ENCODE results near the gene NMNAT2.

NMNAT2 gene

DNA sequence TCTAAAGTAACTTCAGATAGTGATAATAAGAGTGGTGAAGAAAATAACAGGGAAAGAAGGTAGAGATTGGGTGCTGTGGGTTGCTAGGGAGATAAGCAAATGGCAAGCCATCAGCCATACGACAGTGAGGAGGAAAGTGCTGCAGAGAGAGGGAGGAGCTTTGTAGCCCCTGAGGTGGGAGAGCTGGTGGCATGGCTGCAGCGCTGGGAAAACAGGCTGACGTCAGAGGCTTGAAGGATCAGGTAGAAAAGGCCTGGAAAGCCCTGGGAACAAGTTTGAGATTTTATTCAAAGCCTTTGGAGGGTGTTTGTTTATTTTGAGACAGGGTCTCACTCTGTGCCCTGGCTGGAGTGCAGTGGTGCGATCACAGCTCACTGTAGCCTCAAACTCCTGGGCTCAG lies 109.5 kb downstream of the NMNAT2 start:
- no peak for DNase-seq

DNA sequence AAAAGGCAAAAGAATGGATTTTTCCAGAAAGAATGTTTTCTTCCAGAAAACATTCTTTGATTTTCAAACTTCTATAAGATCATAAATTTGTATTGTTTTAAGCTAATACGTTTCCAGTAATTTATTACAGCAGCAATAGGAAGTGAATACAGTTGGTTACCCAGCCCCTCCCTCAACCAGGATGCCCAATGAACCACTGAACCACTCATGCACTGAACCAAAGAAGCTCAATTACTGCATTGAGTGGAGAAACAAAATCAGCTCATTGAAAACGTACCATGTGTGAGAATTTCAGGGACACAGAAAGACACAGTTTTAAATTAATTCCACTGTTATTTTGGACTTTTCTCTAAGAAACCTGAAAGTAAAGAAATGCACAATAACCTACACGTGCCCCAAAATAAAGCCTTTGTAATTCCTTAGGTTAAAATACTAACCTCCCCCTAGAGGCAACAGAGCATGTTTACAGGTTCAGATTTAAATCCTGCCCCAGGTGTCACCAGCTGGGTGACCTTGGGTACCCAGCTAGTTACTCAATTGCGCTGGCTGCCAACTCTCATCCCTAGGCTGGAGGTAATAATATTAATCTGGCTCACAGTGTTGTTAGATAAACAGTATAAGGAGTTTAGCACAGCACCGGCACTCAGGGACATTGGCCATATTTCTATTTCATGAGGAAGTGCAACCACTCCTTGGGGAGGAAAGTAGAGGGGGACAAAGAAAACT lies 111.7 kb downstream of the NMNAT2 start:
- DNase-seq, result no peak

DNA sequence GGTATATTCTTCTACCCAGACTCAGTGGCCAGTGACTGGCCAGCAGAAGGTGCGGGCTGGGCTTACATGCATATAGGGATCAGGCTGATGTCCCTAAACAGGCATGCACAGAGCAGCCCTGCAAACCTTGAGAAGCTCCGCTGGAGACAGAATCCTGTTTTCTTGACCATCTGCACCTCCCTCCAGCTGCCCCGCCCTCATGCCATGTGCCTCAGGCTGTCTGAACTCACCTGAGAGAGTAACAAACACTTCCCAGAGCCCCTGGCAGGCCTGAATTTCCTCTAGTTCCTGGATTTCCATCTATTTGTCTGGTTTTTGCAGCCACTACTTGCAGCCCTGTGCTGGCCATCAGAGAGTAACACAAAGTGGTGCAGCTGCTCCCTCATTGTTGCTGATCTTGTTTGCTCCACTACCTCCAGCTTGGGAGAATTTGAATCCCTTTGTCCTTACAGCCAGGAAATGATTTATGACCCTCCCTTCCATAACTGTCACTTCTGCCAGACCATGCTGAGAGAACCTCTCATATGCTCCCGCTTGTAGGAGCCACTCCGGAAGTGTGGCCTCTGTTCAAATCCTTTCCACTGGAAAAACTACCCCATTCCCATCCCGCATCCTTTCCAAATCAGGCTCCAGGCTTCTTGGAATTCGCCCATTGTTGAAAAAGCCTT lies 113.6 kb downstream of the NMNAT2 start:
- no peak for DNase-seq

DNA sequence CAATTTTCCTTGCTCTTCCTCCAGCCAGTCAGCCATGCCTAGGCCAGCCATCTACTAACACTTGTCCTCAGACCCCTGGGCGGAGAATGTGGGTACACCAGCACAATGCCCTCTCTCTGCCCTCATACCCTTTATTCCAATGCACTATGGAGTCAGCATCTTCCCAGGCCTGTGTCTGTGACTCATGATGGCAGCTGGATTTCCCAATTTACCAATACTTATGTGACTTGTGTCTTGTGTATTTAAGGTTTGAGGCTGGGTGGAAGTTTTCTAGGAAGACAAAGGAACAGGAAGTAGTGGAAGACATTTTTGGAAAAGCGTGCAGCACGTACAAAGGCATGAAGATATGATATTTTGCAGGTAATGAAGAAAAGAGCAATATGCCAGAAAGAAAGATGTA lies 114.3 kb downstream of the NMNAT2 start:
- DNase-seq, result no peak

DNA sequence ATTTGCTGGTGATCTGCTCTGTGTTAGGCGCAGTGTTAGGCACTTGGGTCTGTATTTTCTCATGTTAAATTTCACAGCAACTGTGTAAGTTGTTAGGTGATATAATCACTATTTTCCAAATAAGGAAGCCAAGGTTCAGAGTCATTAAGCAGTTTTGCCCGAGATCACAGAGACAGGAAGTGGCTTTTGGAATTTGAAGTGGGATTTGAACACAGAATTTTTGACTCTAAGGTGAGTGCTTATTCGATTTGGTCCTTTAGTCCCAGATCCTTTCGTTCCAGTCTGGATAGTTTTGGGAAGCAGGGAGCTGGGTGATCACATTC lies 114.9 kb downstream of the NMNAT2 start:
- no peak for DNase-seq

DNA sequence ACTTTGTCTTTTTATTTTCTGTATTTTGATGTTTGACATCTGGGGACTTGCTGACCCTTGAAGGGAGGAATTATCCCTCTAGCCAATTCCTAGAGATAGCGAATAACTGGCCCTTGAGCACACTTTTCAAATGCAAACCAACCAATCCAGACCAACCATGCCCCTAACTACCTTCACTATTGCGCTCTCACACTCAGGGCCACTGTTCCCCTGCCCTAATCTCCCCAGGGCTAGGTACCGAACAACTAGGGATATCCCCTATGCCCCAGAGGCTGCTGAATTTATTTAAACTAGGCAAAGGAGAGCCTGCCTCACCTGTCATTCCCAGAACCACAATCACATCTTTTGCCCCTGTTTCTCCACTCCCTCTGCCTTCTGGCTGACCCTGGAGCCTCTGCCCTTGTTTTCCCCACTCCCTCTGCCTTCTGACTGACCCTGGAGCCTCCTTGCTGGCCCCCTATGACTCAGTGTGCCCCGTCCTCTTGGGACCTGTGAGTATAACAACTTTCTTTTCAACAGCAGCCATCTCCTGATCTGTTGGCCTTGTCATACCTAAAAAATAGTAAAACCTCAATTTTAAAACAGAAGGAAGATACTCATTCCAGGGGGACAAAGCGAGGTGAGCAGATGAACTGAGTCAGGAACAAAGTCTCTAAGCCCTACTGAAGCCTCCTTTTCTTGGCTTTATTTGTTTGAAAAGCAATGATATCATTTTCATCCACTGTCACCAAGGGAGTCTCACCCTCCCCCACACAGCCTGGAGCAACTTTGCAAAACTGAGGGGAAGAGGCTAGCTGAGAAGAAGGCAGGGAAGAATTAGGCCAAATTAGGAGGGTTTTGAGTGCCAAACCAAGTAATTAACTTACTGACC lies 115.5 kb downstream of the NMNAT2 start:
- no peak for DNase-seq

DNA sequence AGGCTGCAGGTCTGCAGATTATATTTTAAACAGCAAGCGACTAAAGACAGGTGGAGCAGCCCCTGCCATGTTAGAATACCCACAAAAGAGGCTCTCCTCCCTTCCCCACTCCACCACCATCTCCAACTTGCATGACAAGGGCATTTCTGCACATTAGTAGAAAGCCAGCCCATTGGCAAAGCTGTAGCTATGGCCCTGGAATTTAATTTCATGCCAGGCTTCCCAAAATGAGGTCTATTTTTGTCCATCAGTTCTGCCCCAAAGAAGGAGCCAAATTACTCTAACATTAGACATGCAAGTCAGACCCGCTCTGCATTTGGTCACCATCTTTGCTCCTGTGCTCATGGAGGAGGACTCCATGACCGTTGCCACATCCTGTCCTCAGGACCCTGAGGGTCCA lies 116.9 kb downstream of the NMNAT2 start:
- DNase-seq, result no peak

DNA sequence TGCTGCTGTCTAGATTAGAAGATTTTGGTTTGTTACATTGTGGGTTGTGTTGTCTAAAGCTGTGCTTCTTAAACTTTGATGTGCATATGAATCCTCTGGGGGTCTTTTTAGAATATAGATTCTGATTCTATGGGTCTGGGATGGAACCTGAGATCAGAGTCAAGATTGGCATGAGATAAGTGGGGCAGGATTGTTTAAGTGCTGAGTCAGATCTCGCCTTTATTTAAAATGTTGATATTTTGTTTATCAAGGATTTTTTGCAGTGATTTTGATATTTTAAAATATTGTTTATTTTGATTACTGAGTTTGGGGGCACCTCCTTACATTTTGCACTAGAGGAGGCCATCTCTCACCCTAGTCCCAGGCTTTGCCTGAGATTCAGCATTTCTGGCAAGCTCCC lies 117.4 kb downstream of the NMNAT2 start:
- no peak for DNase-seq

DNA sequence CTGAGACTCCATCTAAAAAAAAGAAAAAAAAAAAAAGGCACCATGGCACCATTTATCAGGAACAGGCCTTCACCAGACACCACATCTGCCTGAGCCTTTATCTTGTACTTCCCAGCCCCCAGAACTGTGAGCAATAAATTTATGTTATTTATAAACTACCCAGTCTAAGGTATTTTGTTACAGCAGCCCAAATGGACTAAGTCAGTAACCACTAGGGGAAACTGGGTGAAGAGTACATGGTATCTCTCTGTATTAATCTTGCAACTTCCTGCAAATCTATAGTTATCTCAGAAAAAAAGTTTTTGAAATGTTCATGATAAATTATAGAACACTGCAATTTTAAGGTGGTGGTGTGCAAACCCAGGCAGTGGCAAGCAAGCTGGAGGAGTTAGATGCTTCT lies 117.8 kb downstream of the NMNAT2 start:
- DNase-seq, result no peak

DNA sequence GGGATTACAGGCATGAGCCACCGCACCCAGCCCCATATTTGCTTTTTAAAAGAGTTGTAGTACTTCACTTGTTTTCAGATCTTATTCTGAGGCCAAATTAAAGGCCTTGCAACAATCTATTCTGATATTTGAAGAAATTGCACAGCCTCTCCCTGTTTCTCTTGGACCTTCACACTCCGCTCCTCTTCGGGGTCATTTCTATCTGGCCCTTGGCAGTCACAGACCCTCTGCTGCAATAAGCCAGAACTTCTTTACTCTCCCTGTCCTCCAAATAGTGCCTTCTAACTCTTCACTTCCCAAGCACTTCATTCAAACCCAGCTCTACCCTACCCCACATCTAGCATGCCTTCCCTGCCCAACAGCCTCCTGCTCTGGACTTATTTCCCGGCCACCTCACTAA lies 121.4 kb downstream of the NMNAT2 start:
- no peak for DNase-seq

DNA sequence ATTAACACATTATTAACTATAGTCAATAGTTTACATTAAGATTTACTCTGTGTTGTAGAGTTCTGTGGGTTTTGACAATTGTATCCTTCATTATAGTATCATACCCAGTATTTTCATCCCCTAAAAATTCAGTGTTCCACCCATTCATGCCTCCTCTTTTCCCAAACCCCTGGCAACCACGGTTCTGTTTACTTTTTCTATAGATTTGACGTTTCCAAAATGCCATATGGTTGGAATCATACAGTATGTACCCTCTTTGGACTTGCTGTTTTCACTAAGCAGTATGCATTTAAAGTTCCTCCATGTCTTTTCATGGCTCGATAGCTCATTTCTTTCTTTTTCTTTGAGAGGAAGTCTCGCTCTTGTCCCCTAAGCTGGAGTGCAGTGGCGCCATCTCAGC lies 122.7 kb downstream of the NMNAT2 start:
- no peak for DNase-seq

DNA sequence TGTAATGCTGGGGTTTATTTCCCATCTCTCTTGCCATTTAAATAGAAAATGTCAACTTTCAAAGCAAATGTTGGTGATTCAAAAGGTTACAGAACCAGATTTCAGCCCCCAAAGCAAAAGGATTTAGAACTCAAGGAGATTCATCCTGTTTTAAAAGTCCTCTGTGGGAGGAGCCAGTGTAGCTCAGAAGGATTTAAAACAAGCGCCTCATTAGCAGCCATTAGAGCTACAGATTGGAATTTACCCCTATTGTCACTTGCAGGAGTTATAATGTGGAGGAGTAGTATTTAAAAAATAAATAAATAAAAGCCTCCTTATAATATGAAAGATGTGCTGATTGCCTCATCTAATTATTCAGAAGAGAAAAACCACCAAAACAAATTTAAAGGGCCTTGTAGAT lies 124.3 kb downstream of the NMNAT2 start:
- DNase-seq, result no peak

DNA sequence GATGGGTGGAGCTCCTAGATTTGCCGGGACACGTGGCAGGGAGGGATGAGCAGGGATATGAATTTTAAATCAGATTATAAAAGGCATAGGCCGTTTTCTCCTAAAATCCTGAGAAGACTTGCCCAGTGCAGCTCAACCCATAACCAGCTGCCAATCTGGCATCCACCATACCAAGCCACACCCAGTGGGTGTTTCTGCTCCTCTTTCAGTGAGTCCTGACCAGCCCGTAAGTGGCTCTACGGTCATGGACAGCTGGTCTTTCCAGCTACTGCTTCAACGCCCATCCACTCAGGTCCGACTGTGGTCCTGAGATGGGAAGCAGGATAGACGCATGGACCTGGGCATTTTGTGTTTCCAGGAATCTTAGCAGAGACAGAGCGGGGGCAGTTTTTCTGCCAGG lies 124.9 kb downstream of the NMNAT2 start:
- DNase-seq, result no peak

DNA sequence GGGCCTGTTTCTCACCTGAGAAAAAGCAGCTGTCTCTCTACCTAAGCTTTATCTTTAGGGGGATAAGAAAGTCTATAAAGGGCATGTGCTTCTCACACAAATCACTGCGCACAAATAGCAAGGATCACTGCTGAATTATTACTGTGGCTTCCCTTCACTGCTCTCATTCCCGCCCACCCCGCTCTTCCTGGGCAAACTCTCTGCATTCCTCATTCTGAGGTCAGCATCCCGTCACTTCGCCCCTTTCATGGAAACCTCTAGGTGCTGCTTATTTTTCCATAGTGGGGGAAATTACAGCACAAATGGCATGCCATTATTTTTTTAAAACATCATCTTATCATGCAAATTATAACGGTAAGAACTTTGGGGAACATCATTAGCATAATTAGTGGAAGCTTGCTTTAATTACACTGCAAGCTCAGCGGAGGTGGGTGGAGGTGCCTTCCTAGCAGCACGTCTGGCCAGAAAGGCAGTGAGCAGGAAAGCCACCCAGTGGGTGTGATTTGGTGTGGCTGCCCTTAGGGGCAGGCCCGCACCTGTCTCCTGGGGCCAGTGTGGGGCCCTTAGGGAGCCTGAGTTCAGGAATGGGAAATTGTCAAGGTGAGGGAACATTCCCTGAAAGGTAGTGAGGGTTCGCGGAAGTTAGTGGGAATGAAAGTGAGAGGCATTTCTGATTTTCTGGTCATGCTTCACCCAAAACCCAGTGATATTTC lies 126.2 kb downstream of the NMNAT2 start:
- DNase-seq, result no peak

DNA sequence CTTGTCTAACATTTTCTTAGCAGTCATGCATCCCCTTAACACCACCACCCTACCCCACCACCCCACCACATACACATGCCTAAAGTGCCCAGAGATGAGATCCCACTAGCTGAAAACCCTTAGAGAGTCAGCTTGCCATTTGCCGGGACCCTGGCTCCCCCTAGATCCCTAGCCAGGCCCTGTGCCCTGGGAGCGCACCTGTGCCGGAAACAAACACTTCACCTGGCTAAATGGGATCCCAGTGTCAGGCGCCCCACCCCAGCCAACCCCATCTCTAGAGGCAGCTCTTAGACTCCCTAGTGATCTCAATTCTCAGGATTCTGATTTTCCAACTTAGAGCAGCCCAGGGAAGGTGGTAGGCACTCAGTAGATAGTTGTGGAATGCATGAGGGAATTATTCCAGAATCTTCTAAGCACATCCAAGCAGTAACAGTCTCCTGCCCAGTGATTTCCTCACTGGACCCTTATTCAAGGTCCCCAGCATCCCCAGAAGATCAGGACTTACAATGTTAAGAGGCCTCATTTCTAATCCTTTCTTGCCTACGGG lies 126.9 kb downstream of the NMNAT2 start:
- DNase-seq, result no peak

DNA sequence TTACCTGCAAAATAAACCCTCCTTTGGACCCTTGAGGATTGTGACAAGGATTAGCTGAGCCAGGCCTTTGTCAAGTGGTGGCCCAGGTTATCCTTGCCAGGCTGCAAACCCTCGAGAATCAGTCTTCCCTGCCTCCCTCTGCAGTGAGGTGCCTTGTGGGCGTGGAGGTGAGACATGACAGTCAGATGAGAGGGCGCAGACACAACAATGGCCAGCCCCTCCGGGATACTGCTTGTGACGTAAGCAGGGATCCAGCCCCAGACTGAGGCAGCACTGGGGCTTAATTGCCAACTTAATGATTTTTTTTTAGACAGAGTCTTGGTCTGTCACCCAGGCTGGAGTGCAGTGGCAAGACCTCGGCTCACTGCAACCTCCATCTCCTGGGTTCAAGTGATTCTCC lies 127.6 kb downstream of the NMNAT2 start:
- no peak for DNase-seq

DNA sequence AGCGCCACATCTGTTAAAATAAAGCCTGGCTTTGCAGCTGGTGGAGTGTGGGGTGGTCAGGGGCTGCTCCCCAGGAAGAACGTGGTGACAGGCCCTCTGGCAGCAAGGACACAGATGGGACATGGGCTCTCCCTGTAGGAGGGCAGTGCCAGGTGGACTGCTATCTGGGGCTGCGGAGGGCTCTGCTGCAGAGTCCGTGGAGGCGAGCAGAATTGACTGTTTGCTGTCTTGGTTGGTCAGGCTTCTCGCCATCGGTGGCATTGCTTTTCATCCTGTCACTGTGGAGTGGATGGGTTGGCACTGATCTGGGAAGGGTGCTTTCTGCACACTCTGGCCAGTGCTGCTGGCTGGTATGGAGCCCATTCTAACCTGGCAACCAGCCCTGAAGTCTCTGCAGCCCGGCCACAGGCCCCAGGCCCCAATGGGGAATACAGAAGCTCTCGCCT lies 129.1 kb downstream of the NMNAT2 start:
- DNase-seq, result no peak

DNA sequence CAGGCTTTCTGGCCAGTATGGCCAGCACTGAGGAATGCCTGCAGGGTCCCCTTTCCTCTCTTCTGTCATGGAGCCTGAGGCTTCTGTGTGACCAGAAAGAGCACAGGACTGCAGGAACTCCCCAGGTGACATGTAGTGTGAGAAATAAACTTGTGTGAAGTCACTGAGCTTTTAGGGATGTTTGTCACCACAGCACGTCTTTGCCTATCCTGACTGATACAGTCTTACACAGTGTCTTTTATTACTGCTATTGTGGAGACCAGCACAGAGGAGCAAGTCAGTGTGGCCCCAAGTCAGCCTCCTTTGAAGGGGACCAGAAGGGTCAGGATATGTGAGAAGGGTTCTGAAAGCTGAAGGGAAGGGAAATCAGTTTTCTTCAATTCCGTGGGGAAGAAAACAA lies 129.6 kb downstream of the NMNAT2 start:
- DNase-seq, result no peak

DNA sequence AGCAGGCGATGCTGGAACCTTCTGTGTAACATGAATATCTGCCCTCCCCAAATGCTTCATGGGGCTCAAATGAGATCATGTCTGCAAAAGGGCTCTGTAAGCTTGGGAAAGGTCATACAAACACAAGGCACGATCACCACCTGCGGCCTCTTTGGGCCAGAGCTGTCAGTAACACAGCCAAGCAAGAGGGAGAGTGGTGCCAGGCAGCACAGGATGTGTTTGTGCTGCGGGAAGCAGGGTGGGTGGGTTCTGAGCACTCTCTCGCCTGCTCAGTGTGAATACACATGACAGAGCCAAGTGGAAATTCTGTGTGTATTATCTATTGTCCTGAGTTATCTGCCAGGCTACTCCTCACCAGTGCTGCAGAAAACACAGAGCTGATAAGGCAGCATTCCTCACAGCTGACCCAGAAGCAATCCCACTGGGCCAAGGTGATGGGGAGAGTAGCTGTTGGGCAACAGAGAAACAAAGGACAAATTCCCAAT lies 130.9 kb downstream of the NMNAT2 start:
- no peak for DNase-seq

DNA sequence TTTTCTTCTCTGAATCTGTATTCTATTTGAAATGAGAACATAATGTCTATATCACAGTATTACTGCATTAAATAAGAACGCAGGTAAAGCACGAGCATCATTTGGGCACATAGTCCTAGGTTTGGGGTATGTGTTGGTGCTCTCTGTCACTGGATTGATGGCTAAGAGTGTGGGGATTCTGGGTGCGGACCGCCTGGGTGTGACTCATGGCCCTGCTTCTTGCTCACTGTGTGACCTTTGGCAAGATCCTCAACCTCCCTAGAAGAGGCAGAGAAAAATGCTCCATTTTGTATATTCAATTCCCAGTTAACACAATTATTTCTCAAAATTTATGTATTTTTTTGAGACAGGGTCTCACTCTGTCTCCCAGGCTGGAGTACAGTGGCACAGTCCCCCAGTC lies 132.4 kb downstream of the NMNAT2 start:
- DNase-seq, result no peak

DNA sequence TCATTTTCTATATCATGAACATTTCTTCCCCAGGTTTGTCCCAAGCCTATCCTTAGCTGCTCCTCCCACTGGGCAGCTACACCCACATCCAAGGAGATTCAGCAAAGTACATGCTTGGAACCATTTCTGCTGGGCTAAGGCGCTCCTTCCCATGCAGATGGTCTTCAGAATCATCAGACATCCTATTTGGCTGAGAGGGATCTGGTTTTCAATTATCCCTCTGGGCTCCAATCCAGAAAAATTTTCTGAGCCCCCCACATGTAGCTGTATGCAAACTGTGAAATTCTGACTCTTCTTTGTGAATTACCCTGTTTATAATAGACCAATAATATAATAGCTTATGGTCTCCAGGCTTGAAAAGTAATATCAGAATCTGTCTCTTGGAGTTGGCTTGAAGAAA lies 132.9 kb downstream of the NMNAT2 start:
- DNase-seq, result no peak

DNA sequence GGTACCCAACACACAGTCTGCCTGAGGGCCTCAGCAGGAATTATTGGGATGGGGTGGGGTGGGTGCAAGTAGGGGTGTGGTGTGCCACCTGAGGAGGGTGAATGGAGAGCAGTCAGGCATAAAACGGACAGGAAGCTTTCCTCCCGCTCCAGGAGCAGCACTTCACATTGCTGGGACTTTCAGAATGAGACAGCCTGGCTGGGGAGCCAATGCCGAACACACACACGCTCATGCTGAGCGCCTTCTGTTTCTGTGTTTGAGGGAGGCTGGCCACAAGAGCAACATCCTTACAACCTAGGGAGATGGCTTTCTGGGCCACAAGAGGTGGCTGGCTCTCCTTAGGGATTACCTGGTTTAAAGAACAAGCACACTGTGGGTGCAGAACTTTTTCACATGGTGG lies 134.1 kb downstream of the NMNAT2 start:
- DNase-seq, result no peak

DNA sequence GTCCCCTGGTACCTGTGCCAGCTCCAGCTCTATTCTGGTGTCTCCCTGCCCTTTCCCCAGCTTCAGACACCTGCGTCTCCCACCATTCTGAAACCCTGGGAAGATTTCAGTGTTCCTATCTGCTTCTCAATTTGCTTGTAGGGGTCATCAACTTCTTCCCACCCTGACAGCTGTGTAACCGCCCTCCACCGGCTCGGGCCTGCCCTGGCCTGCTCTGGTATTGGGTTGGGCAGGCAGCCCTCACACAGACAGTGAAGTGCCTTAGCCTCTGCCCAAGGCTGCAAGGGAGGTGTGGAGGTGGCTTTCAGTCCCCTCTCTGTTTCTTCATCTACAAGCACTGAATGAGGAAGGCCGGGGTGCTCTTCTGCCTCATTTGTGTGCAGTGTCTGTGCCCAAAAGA lies 134.9 kb downstream of the NMNAT2 start:
- DNase-seq, result no peak
